DOHH2 (cell line): Measurements from ENCODE around the gene UBE2G2.

Experiments
- H3F3A ChIP-seq: fragments of 200-600 bp; sonication (generic), shearing (Covaris generic); 2 replicates; pipeline ENCODE4 v1.6.0; 2016; ENCODE audit warnings: antibody characterized with exemption, mild to moderate bottlenecking; ENCODE audit not compliant: control insufficient read depth, insufficient read depth
- H3K27ac ChIP-seq: fragments of 200-600 bp; sonication (generic); 2 replicates; pipeline ENCODE4 v1.5.1; 2014; ENCODE audit warnings: low read depth, mild to moderate bottlenecking, low read length, moderate library complexity
- H3K27me3 ChIP-seq: fragments of 200-600 bp; sonication (generic); 2 replicates; pipeline ENCODE4 v1.6.1; 2014; ENCODE audit warnings: mild to moderate bottlenecking, low read length, mixed read lengths; ENCODE audit not compliant: control insufficient read depth
- H3K36me3 ChIP-seq: fragments of 200-600 bp; sonication (generic); 2 replicates; pipeline ENCODE4 v1.6.1; 2014; ENCODE audit warnings: mild to moderate bottlenecking, low read length, moderate library complexity, mixed read lengths; ENCODE audit not compliant: control insufficient read depth
- H3K4me1 ChIP-seq: fragments of 200-600 bp; sonication (generic); 2 replicates; pipeline ENCODE4 v1.6.1; 2014; ENCODE audit warnings: mild to moderate bottlenecking, low read length, mixed read lengths; ENCODE audit not compliant: control insufficient read depth
- H3K4me2 ChIP-seq: fragments of 200-600 bp; sonication (generic); 2 replicates; pipeline ENCODE4 v1.6.0; 2014; ENCODE audit warnings: mild to moderate bottlenecking, low read length, moderate library complexity
- H3K4me3 ChIP-seq: fragments of 200-600 bp; sonication (generic); 2 replicates; pipeline ENCODE4 v1.5.1; 2014; ENCODE audit warnings: mild to moderate bottlenecking, low read length, mixed read lengths
- H3K79me2 ChIP-seq: fragments of 200-600 bp; sonication (generic); 2 replicates; pipeline ENCODE4 v1.6.1; 2014; ENCODE audit warnings: mild to moderate bottlenecking, low read length, mixed read lengths; ENCODE audit not compliant: control insufficient read depth
- H3K9me2 ChIP-seq: fragments of 200-600 bp; sonication (generic); replicated peaks from 2 replicates; pipeline ENCODE4 v1.6.1; 2014; ENCODE audit warnings: mild to moderate bottlenecking, low read length, mixed read lengths; ENCODE audit not compliant: control insufficient read depth
- H3K9me3 ChIP-seq: fragments of 200-600 bp; sonication (generic); 2 replicates; pipeline ENCODE4 v1.6.1; 2014; ENCODE audit warnings: antibody characterized with exemption, low read length, mixed read lengths; ENCODE audit not compliant: control insufficient read depth, insufficient read depth
- H4K20me1 ChIP-seq: fragments of 200-600 bp; sonication (generic); 2 replicates; pipeline ENCODE4 v1.6.0; 2014; ENCODE audit warnings: low read depth, mild to moderate bottlenecking, antibody characterized with exemption, low read length, moderate library complexity; ENCODE audit not compliant: control insufficient read depth, insufficient read depth
- CTCF ChIP-seq: fragments of 200-600 bp; sonication (generic); IDR thresholded peaks from one replicate; pipeline ENCODE4 v1.5.1; 2014; ENCODE audit warnings: antibody characterized with exemption, mild to moderate bottlenecking, low read depth, low read length; ENCODE audit not compliant: poor library complexity, severe bottlenecking
- EZH2phosphoT487 ChIP-seq: fragments of 200-600 bp; sonication (generic); IDR thresholded peaks from 2 replicates; pipeline ENCODE4 v1.6.1; 2017; ENCODE audit warnings: borderline replicate concordance, mild to moderate bottlenecking, antibody characterized with exemption, low read length, moderate library complexity, mixed read lengths

Gene UBE2G2

GRCh38 chr21:44730951-44731579 is 70.6 kb downstream of the UBE2G2 start:
- H3F3A ChIP-seq: no peaks in the 10 kb centered on the region
- no peaks in the 10 kb centered on the region for H3K9me2 ChIP-seq
- no peaks in the 10 kb centered on the region for H3K4me1 ChIP-seq
- H3K36me3 ChIP-seq: no peaks in the 10 kb centered on the region
- no peaks in the 10 kb centered on the region for H3K27me3 ChIP-seq
- no peak overlapping the region for H3K4me2 ChIP-seq
- no peaks in the 10 kb centered on the region for H4K20me1 ChIP-seq
- H3K79me2 ChIP-seq: no peaks in the 10 kb centered on the region
- no peak overlapping the region for H3K4me3 ChIP-seq
- no peak overlapping the region for H3K27ac ChIP-seq
- TF ChIP-seq CTCF: no peak
- TF ChIP-seq EZH2phosphoT487: no peak
- H3K9me3 ChIP-seq: no peaks in the 10 kb centered on the region

GRCh38 chr21:44730028-44730395 is 71.6 kb downstream of the UBE2G2 start:
- H3K4me2 ChIP-seq: no peak overlapping the region
- H3K36me3 ChIP-seq: no peaks in the 10 kb centered on the region
- H3K4me1 ChIP-seq: no peaks in the 10 kb centered on the region
- H3K4me3 ChIP-seq: no peak overlapping the region
- H3K27ac ChIP-seq: no peak overlapping the region
- no peaks in the 10 kb centered on the region for H3F3A ChIP-seq
- no peaks in the 10 kb centered on the region for H3K9me3 ChIP-seq
- H3K9me2 ChIP-seq: no peaks in the 10 kb centered on the region
- H3K79me2 ChIP-seq: no peaks in the 10 kb centered on the region
- no peaks in the 10 kb centered on the region for H4K20me1 ChIP-seq
- H3K27me3 ChIP-seq: no peaks in the 10 kb centered on the region
- TF ChIP-seq CTCF (no peak), EZH2phosphoT487 (no peak)

GRCh38 chr21:44729336-44730027 is 72.1 kb downstream of the UBE2G2 start:
- no peaks in the 10 kb centered on the region for H3K79me2 ChIP-seq
- no peaks in the 10 kb centered on the region for H3K9me2 ChIP-seq
- H3K4me2 ChIP-seq: no peak overlapping the region
- H4K20me1 ChIP-seq: no peaks in the 10 kb centered on the region
- no peaks in the 10 kb centered on the region for H3K36me3 ChIP-seq
- H3K4me1 ChIP-seq: no peaks in the 10 kb centered on the region
- no peak overlapping the region for H3K4me3 ChIP-seq
- no peaks in the 10 kb centered on the region for H3K27me3 ChIP-seq
- no peaks in the 10 kb centered on the region for H3F3A ChIP-seq
- H3K9me3 ChIP-seq: no peaks in the 10 kb centered on the region
- no peak overlapping the region for H3K27ac ChIP-seq
- TF ChIP-seq CTCF (no peak), EZH2phosphoT487 (no peak)
